ENCODE measurements around the gene MACROD2. TPM values are rescaled to one million over a fixed set of nuclear protein-coding genes. Genes with fewer than 3 reads are reported as not detected.

The MACROD2 gene
- total and polyA plus RNA-seq, 2 of the 4 experiments (the other 2 are of a cell fraction): not detected

DNA sequence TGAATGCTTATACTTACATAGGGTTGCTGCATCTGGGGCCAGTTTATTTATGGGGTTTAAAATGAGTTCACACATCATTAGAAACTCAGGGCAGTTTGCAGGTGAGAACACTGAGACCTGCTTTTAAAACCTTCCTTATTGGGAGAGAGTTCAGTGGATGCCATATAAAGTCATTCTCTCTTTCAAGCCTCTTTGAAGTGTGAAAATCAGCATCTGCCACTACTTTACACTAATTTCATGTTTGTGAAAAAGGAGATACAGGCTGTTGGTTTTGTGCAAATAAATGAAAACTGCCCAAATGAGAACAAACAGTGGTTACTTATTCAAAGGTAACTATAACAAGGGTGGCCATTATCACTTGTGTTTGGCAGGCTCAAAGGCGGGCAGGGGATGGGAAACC is 2047.4 kb downstream of the MACROD2 start:
- no peaks in the 10 kb centered on the region for H3K36me3 ChIP-seq (ENCODE audit: control insufficient read depth, insufficient read depth, low read length)
- no peak overlapping the region for H3K27ac ChIP-seq (ENCODE audit: insufficient read depth, low read length)
- H3K18ac ChIP-seq (ENCODE audit: low read depth, low read length): no peak overlapping the region
- H3K27me3 ChIP-seq (ENCODE audit: control insufficient read depth, insufficient read depth, low read length): no peaks in the 10 kb centered on the region
- dilution Hi-C loops (cut with HindIII; ENCODE audit: low sequenced_read_pairs, unreplicated experiment) (no loop called here), intact Hi-C loops (cut with micrococcal nuclease) (no loop called here), in situ Hi-C loops (cut with MboI; ENCODE audit: low sequenced_read_pairs) (no loop called here)
- BruUV-seq (replicated peaks): no TSS peak
- no peak overlapping the region for H2BK5ac ChIP-seq (ENCODE audit: low read depth, low read length, poor library complexity, severe bottlenecking)
- no peak overlapping the region for H2BK20ac ChIP-seq (ENCODE audit: low read depth, low read length)
- H3K4me2 ChIP-seq (ENCODE audit: low read depth, low read length): no peak overlapping the region
- H4K8ac ChIP-seq (ENCODE audit: low read depth in 2 of 2, low read length in 2 of 2): no peak overlapping the region
- H3K14ac ChIP-seq (replicated peaks; ENCODE audit: low read depth, low read length): no peak overlapping the region
- DNase-seq (no peak), ATAC-seq (ENCODE audit: low read depth) (no peak)
- no peak overlapping the region for H3K56ac ChIP-seq (ENCODE audit: extremely low read depth, insufficient read depth, low read length)
- H3K4me3 ChIP-seq (ENCODE audit: insufficient read depth, low read depth, low read length): no peak overlapping the region
- WGBS, 2 experiments (ENCODE audit: extremely low coverage in 2 of 2, insufficient read length in 1 of 2): no CpG with 5 or more reads among the region's 1 CpG
- no peaks in the 10 kb centered on the region; the same call in 1 of the 2 replicates for H3K9me3 ChIP-seq (ENCODE audit: control insufficient read depth, insufficient read depth, low read length)
- no peak for TF ChIP-seq MXI1 (IDR thresholded peaks at IDR 0.05; ENCODE audit: borderline replicate concordance, low read depth, low read length)
- TF ChIP-seq, protein P1, sequence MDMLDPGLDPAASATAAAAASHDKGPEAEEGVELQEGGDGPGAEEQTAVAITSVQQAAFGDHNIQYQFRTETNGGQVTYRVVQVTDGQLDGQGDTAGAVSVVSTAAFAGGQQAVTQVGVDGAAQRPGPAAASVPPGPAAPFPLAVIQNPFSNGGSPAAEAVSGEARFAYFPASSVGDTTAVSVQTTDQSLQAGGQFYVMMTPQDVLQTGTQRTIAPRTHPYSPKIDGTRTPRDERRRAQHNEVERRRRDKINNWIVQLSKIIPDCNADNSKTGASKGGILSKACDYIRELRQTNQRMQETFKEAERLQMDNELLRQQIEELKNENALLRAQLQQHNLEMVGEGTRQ (IDR thresholded peaks at IDR 0.05; ENCODE audit: low read depth, low read length): no peak
- no peak for TF ChIP-seq BHLHE40 (IDR thresholded peaks at IDR 0.05; ENCODE audit: low read depth, low read length)
- TF ChIP-seq CEBPB (IDR thresholded peaks at IDR 0.05; ENCODE audit: low read depth, low read length): no peak
- no peak for TF ChIP-seq NFE2L2 (IDR thresholded peaks at IDR 0.05; ENCODE audit: low read depth, low read length)
- no peak for TF ChIP-seq SMC3 (IDR thresholded peaks at IDR 0.05; ENCODE audit: low read depth, low read length)
- TF ChIP-seq CHD1 (IDR thresholded peaks at IDR 0.05; ENCODE audit: low read depth, low read length): no peak
- no peak for TF ChIP-seq RAD21 (IDR thresholded peaks at IDR 0.05; ENCODE audit: low read length)
- TF ChIP-seq, protein P2, sequence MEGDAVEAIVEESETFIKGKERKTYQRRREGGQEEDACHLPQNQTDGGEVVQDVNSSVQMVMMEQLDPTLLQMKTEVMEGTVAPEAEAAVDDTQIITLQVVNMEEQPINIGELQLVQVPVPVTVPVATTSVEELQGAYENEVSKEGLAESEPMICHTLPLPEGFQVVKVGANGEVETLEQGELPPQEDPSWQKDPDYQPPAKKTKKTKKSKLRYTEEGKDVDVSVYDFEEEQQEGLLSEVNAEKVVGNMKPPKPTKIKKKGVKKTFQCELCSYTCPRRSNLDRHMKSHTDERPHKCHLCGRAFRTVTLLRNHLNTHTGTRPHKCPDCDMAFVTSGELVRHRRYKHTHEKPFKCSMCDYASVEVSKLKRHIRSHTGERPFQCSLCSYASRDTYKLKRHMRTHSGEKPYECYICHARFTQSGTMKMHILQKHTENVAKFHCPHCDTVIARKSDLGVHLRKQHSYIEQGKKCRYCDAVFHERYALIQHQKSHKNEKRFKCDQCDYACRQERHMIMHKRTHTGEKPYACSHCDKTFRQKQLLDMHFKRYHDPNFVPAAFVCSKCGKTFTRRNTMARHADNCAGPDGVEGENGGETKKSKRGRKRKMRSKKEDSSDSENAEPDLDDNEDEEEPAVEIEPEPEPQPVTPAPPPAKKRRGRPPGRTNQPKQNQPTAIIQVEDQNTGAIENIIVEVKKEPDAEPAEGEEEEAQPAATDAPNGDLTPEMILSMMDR (conservative IDR thresholded peaks at IDR 0.05; ENCODE audit: low read depth, low read length): no peak
- TF ChIP-seq MAZ (IDR thresholded peaks at IDR 0.05; ENCODE audit: borderline replicate concordance, low read depth, low read length): no peak
- no peaks in the 10 kb centered on the region for H3K4me1 ChIP-seq (ENCODE audit: control insufficient read depth, insufficient read depth, low read length)
- no peak overlapping the region for H4K91ac ChIP-seq (ENCODE audit: insufficient read depth, low read depth, low read length)
- no peaks in the 10 kb centered on the region for H4K20me1 ChIP-seq (ENCODE audit: insufficient read depth, low read length)
- no peak overlapping the region for H2AK9ac ChIP-seq (replicated peaks; ENCODE audit: low read depth, low read length, poor library complexity)
- no peak overlapping the region for H2AK5ac ChIP-seq (ENCODE audit: low read depth, low read length)
- no peak overlapping the region for H3K23ac ChIP-seq (ENCODE audit: low read depth, low read length)
- H3K79me1 ChIP-seq (ENCODE audit: low read depth in 1 of 2, low read length in 2 of 2): no peaks in the 10 kb centered on the region
- no peak overlapping the region for H3K4ac ChIP-seq (ENCODE audit: low read depth, low read length)
- H2BK120ac ChIP-seq (ENCODE audit: low read depth, low read length): no peak overlapping the region
- no peak overlapping the region for H2BK15ac ChIP-seq (ENCODE audit: low read depth, low read length)
- no peak overlapping the region for H2AFZ ChIP-seq (replicated peaks; ENCODE audit: low read length, poor library complexity)
- H3K9ac ChIP-seq (ENCODE audit: low read depth, low read length): no peak overlapping the region
- ChIA-PET CTCF (no interaction called here), POLR2A (ENCODE audit: unreplicated experiment) (no interaction called here)
- no peaks in the 10 kb centered on the region for H3K9me1 ChIP-seq (ENCODE audit: insufficient read depth, low read length)
- H4K5ac ChIP-seq (ENCODE audit: low read depth, low read length): no peak overlapping the region

Measured in IMR-90 (cell line).